AG10803 (cell line): ENCODE measurements around the gene KCNH4.
"Not testable (repeated sequence)": the region's sequence is repeated elsewhere in the genome, so short reads cannot be mapped to it uniquely, and the experiment has no call there.

ENCODE experiments used
- DNase-seq: peaks from one replicate; pipeline ENCODE4 v3.0.0; 2010; ENCODE audit warnings: low read depth
- H3K4me3 ChIP-seq: 2 replicates; pipeline ENCODE4 v1.5.1; 2011; ENCODE audit warnings: mild to moderate bottlenecking, low read length, control low read depth
- CTCF ChIP-seq: conservative IDR thresholded peaks from 2 replicates; pipeline ENCODE4 v1.5.1; 2011; ENCODE audit warnings: mild to moderate bottlenecking, low read length, control low read depth, inconsistent platforms

Gene KCNH4

DNA sequence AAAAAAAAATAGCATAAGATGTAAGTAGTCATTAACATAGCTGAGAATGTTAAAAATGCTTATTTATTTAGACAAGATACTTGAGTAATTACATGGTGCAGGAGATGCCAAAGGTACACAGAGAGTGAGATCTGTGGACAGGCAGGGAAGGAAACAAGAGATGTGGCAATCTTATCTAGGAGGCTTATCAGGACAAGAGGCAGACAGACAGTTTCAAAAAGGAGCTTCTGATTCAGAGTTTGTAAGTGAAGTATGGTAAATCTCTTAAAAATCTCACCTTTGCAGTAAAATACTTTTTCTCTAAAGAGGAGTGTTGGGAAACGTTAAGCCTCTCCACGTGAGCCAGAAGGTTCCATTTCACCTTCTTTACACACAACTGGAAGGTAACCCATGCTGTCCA lies 33.2 kb upstream of the KCNH4 start:
- no peak for TF ChIP-seq CTCF
- no peak for DNase-seq
- no peak overlapping the region for H3K4me3 ChIP-seq

DNA sequence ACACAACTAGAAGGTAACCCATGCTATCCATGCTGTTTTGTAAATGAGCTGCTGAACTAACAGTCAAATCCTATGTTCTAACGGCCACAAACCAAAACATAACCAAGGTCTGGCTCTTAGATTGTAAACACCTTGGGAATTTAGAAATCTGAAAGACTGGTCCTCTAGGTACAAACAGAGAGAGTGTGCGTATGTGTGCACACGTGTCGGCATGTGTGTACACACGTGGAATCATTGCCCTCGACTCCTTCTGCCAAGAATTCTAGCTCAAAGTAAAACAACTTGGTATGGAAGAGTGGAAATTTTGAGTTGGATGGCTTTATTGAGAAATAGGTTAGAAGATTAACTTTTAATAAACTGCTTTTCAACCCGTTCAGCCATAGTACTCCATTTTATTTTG lies 31.4 kb upstream of the KCNH4 start:
- no peak overlapping the region for H3K4me3 ChIP-seq
- no peak for TF ChIP-seq CTCF
- peak; percentile 26 for DNase-seq

DNA sequence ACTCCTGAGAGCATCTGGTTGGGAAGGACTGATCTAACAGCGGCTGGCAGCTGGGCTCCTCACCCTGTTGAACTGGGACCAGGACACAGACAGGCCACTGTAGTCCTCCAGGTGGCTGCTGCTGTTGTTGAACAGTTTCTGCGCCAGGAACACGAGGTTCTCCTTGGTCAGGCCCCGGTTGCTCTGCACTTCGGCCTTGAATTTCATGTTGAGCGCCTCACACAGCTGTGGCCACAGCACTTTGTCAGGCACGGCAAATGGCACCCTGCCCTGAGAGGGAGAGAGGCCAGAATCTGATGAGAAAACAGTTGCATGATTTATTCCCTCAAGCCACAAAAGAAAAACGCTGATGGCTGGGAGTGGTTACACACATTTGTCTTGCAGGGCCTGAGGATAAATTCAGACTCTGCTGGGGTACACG lies 31.0 kb upstream of the KCNH4 start:
- DNase-seq: peak; percentile 78
- H3K4me3 ChIP-seq: not testable (repeated sequence)

- DNase-seq: no peak
- TF ChIP-seq CTCF: no peak
- H3K4me3 ChIP-seq: no peak overlapping the region
Measured at GRCh38 chr17:42210046-42210445, 29.1 kb upstream of the KCNH4 start.

- DNase-seq, H3K4me3 ChIP-seq: not testable (repeated sequence)
Measured at GRCh38 chr17:42206153-42206612, 25.2 kb upstream of the KCNH4 start.

GRCh38 chr17:42203354-42203753 lies 22.4 kb upstream of the KCNH4 start:
- H3K4me3 ChIP-seq: no peak overlapping the region
- no peak for DNase-seq
- TF ChIP-seq CTCF: no peak

DNA sequence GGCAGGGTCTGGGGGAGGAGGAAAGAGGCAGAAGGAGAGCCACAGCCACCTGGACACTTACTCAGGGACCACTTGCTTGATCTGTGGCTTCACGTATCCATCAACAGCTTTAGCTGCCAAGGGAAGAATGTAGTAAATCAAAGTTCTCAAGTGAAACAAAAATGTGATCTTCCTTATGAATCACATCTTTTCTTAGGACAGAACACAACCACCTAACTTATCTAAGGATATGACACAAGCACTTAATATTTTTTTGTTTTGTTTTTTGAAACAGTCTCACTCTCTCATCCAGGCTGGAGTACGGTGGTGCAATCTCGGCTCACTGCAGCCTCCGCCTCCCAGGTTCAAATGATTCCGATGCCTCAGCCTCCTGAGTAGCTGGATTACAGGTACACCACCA lies 21.8 kb upstream of the KCNH4 start:
- H3K4me3 ChIP-seq: no peak overlapping the region
- no peak for TF ChIP-seq CTCF
- no peak for DNase-seq

DNA sequence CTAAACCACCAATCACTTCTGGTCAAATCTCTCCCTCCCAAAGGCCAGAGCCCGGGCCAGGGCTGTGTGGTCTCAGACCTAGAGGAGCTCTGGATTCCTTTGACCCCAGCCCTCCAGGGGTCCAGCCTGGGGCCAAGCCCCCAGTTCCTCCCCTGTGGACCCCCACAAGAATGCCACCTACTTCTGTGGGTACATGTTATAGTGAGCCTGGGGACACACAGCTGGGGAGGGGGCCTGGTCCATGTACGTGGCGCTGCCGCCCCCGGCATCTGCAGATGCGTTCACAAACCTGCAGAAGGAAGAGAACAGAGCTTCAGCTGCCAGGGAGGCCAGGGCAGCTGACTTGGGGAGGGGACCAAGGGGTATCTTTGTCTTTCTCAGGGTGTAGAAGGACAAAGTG lies 21.2 kb upstream of the KCNH4 start:
- TF ChIP-seq CTCF: no peak
- no peak overlapping the region for H3K4me3 ChIP-seq
- DNase-seq: no peak

GRCh38 chr17:42201458-42201772 lies 20.5 kb upstream of the KCNH4 start:
- no peak for DNase-seq
- no peak for TF ChIP-seq CTCF
- H3K4me3 ChIP-seq: no peak overlapping the region
